NCI-H1048 (cell line): ENCODE measurements around the gene PROZ.
"Not testable (repeated sequence)": the region's sequence is repeated elsewhere in the genome, so short reads cannot be mapped to it uniquely, and the experiment has no call there.

Experiments used
- DNase-seq: peaks from one replicate; lab custom pipeline; 2025; lab: John Stamatoyannopoulos, UW

Gene PROZ

DNA sequence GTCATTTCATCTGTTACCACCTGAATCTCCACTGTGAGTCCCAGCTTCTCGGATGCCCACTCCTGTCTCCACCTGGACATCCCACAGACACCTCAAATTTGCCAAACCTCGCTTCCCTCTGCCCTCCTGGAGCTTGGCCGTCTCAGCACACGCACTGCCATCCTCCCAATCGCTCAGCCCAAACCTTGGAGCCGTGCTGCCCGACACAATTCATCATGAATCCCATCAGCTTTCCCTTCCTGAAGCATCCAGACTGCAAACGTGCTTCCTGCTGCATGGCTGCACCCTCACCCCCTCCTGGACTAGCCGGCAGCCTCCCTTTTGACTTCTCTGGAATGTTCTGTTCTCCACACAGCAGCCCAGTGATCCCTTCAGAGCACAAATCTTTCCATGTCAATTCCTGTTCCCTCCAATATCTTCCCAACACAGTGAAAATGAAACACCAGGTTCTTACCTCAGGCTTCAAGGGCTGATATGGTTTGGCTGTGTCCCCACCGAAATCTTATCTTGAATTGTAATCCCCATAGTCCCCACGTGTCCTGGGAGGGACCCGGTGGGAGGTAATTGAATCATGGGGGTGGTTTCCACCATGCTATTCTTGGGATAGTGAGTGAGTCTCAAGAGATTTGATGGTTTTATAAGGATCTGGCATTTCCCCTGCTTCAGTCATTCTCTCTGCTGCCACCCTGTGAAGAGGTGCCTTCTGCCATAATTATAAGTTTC lies 1.1 kb upstream of the PROZ start:
- DNase-seq = no peak

DNA sequence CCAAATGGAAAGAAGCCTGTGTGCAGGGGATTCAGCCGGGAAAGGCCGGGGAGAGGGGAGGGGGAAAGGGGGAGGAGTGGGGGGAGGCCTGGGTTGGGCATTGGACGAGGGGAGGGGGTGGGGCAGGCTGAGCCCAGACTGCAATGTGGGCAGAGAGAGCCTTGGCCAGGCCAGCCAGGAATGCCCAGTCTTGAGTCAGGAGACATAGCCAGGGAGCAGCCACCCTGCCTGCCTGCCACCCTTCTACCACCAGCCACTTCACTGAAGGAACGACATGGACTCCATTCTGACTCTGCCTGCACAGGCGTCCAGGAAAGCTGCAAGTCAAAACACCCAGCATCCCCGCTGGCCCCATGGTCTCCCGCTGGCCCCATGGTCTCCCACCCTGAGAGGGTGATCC lies 498 bp downstream of the PROZ start:
- no peak for DNase-seq

DNA sequence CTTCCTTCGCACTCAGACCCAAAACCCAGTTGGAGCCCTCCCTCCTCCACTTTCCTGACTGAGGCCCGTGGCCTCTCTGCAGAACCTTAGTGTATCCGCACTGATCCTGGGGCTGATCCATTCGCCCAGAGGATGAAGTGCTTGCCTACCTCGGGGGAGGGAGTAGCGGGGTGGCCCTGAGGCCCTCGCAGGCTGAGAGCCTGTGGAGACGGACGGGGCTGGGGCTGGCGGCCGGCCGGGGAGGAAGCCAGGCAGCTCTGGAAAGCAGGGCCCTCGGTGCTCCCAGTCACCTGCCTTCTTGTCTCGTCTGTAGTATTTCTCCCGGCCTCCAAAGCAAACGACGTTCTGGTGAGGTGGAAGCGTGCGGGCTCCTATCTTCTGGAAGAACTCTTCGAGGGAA lies 1.3 kb downstream of the PROZ start:
- DNase-seq = no peak

DNA sequence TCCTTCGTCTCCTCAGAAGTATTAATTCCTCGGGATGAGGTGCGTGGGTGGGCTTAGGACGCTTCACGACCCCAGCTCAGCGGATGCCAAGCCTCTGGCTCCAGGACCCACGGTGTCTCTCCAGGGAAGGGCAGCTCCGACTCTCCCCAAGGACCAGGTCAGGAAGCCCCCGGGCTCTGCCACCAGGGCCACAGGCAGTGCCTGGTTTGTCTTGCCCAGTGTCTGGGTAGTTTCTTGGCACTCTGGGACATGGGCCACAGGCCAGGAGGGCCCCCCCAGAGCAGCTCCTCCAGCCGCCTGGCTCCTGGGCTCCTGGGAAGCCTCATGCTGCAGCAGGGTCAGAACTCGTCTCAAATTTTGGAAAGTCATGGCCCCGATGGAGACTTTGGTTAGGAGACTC lies 2.5 kb downstream of the PROZ start:
- no peak for DNase-seq

DNA sequence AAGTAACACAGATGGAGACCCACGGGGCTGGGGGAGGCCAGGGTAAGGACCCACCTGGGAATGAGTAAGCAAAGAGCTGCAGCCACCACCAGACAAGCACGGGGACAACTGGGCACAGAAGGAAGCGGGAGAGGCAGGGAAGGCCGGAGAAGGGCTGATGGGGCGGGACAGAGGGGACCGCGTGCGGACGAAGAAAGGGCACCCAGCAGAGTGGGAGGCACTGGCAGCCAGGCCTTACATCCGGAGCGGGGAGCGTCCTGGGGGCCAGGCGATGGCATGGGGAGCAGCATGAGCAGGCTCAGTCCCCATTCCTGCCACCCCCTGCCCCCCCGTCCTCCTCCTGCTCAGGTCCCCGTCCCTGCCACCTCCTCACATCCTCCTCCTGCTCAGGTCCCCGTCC lies 3.0 kb downstream of the PROZ start:
- no peak for DNase-seq

DNA sequence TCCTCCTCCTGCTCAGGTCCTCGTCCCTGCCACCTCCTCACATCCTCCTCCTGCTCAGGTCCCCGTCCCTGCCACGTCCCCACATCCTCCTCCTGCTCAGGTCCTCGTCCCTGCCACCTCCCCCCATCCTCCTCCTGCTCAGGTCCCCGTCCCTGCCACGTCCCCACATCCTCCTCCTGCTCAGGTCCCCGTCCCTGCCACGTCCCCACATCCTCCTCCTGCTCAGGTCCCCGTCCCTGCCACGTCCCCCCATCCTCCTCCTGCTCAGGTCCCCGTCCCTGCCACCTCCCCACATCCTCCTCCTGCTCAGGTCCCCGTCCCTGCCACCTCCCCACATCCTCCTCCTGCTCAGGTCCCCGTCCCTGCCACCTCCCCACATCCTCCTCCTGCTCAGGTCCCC lies 3.5 kb downstream of the PROZ start:
- not testable (repeated sequence) for DNase-seq

DNA sequence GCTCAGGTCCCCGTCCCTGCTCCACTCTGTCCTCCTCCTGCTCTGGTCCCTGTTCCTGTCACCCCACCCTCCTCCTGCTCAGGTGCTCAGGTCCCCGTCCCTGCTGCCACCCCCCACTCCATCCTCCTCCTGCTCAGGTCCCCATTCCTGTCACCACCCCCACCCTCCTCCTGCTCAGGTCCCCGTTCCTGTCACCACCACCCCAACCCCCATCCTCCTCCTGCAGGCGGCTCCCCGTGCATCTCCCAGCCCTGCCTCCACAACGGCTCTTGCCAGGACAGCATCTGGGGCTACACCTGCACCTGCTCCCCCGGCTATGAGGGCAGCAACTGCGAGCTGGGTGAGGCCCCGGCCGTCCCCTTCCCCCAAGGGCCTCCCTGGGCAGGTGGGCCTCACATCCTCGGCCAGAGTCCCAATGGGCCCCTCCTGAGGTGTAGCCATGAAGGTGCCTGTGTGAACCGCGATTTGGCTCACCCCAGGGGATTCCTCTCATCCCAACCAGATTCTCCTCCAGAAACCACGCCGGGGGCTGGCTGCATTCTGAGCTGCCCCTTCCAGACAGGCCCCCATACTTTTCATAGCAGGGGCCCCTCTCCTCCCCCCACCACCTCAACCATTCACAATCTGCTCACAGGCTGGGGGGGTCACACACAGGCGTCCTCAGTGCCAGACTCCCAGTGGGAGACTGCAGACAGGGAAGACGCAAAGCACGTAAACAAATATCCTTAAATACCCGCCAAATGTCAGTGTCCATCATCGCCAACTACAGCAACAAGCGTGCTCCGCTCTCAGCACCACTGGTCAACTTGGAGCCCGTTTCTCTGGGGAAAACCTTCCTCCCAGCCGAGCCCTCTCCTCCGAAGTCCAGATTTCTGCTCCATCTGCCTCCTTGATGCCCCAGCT lies 4.6 kb downstream of the PROZ start:
- DNase-seq = no peak

DNA sequence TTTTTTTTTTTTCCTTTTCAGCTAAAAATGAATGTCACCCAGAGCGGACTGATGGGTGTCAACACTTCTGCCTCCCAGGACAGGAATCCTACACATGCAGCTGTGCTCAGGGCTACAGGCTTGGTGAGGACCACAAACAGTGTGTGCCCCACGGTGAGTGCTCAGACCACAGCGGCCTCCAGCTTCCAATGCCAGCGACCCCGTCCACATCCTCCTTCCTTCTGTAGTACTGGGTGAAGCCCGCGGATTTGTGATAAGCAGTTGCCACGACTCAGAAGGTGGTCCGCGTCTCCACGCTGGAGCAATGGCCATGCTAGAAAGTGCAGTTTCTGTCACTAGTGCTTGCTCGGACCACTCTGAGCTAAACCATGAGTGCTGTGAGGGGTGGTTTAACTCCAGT lies 6.0 kb downstream of the PROZ start:
- DNase-seq = no peak

DNA sequence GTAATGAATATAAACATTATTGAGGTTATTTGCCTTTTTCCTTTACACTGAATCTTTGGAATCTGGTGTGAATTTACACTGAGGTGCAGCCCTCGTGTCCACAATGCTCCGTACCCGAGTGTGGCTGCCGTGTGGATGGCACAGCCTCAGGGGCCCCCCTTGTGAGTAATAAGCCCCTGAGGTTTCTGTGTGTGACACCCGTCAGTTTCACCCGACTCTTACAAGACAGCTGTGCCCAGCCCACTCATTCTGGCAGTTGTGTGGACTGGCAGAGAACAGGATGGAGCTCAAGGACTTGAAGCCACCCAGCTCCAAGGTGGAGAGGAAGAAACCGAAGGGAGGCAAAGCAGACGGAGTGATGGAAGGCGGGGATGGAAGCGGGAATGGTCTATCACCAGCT lies 7.8 kb downstream of the PROZ start:
- DNase-seq = no peak

DNA sequence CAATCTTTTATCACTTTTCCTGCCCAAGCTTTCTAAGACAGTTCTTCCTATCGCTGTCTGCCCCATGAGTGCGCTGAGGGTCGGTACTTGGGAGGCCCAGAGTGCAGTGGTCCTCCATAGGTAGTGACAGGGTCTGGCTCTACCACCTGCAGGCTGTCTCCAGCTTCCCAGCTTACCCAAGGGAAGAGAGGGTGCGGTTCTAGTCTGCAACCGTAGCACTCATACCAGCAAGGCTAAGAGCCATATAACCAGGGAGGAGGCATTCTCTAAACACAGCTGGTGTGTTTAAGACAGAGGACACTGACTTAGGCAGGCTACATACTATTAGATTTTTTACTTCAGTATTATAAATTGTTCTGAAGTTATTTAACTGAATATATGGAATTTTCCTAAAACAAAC lies 8.2 kb downstream of the PROZ start:
- no peak for DNase-seq

DNA sequence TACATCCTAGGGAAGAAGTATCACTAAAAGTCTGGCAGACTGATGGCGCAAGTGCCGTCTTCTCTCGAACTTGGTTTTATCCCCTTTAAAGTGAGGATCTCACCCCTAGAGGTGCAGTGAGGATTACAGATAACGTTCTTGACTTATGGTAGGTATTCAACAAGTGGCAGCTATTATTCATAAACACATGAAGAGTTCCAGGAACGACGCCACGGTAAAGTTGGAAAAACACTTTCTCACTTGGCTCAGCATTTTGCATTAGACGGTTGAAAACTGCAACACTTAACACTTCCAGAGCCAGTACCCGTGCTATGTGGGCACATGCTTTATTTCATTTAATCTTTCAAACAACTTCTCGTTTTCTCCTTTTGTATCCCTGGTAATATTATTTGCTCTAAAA lies 8.7 kb downstream of the PROZ start:
- DNase-seq = no peak

DNA sequence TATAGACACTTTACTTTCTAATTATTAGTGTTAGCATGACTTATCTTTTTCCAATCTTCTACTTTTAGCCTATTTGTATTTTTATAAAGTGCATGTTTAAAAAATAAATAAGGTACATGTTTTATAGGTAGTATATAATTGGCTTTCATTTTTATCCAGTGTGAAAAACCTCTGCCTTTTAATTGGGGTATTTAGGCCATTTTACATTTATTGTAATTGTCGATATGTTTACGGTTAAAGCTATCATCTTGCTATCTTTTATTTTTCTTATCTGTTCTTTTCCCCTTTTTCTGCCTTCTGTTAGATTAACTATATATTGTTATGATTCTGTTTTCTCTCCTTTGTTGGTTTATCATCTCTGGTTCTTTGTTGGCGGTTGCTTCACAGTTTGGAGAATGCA lies 9.1 kb downstream of the PROZ start:
- DNase-seq = no peak

DNA sequence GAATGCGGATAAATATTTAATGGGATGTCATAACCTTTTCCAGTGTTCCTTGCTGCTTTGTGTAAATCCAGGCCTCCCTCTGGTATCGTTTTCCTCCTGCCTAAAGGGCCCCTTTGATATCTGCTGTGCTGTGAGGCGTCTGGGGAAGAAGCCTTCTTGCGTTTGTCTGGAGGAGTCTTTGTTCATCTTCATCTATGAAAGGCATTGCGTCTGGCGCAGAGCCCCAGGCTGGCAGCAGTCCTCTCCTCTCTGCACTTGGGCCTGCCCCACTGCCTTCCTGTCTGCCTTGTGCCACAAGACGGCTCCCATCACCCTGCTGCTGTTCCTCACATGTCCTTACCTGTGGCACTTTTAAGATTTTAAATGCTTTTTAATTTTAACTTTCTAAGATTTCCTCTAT lies 9.8 kb downstream of the PROZ start:
- DNase-seq = no peak

DNA sequence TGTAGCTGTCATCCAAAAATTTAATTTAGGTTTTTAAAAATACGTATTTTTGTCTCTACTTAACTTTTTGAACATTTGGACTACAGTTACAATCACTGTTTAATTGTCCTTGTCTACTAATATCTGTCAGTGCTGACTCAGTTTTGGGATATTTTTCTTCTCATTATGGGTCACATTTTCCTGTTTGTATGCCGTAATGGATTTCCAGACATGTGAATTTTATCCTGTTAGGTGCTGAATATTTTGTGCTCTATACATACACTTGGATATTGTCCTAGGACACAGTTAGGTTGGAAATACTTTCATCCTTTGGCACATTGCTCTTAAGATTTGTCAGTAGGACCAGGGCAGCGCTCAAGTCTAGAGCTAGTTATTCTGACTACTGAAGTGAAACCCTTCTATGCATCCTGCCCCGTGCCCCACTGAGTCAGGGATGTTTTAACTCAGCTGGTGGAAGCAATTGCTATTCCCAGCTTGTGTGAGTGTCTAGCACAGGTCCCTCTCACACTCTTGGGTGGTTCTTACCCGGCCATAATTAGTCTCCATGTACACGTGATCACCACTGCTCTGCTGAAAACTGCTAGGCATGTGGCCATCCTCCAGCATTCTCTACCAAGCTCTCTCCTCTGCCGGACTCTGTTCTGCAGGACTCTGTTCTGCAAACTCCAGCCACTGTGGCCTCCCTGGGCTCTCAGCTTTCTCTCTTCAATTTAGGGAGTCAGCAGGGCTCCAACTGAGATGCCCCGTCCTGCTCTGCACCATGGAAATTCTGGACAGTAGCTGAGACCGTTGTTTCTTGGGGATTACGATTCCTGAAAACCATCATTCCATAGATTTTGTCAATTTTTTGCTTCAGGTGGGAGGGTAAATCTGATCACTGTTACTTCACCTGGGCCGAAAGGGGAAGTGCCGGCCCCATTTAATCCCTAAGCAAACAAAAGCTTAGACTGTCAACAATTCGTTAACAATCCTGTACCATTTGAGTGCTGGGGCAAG lies 11.1 kb downstream of the PROZ start:
- DNase-seq = no peak

DNA sequence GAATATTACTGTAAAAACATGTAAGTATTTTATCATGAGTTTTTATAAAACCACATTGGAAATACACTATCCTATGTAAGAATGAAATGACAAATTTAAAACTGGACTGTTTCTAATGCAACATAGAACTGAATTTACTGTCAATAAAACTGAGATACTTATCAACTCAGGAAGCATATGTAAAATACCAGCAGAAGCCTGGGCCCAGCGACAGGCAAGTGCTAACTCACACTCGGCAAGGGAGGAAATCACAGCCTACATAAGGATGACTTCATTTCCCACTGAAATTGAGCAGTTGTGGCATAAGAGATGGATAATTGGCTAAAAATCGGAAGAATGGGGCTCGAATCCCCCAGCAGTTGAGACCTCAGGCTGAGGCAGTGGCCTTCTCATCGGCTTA lies 12.1 kb downstream of the PROZ start:
- DNase-seq = no peak

DNA sequence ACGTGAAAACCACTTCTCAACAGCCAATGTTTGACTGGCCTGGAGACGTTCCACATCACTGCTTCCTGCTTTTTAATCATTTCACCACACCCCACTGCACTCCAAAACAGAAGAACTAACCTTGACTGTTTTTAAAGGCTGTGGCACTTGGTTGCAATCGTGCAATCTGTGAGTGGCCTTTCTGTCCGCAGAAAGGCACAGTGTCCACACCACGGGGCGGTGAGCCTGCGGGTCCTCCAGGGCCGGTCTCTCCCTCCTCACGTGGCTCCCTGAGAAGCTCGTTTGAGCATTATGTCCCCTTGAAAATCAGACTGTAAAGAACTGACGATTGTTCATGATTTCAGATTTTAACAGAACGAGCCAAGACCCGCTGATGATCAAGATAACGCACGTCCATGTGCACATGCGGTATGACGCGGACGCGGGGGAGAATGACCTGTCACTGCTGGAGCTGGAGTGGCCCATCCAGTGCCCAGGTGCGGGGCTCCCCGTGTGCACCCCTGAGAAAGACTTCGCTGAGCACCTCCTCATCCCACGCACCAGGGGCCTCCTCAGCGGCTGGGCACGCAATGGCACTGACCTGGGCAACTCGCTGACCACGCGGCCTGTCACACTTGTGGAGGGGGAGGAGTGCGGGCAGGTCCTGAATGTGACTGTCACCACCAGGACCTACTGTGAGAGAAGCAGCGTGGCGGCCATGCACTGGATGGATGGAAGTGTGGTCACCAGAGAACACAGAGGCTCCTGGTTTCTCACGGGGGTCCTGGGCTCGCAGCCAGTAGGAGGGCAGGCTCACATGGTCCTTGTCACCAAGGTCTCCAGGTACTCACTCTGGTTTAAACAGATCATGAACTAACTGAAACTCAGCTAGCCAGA lies 13.0 kb downstream of the PROZ start:
- DNase-seq = no peak

DNA sequence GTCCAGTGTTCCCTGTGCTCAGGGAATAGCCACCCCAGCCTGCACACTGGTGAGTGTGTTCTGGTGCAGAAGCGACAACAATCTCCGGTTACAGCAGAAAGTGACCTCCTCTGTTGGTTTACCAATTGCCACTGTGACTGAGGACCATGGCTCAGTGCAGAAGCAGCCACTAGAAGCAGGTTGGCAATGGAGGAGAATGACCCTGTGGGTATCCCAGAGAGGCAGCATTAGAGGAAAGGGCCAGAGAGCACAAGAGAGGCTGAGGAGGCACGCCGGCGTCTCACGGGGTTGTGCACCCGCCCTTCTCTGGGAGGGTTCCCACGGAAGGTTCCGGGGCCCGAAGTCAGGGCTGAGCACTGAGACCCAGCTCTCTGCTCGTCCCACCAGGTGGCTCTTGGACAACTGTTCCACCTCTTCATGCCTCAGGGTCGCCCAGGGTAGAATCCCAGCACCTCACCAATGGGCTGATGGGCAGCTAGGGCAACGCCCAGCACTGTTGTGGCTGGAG lies 14.0 kb downstream of the PROZ start:
- DNase-seq = no peak

DNA sequence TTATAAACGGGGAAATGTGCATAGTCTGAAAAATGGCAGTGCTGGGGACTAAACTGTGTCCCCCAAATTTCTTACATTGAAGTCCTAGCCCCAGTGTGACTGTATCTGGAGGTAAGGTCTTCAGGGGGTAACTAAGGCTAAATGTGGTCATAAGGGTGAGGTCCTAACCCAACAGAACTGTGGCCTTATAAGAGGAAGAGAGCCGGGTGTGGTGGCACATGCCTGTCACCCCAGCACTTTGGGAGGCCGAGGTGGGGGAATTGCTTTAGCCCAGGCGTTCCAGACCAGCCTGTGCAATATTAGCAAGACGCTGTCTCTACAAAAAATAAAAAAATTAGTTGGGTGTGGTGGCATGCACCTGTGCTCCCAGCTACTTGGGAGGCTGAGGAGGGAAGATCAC lies 17.8 kb downstream of the PROZ start:
- no peak for DNase-seq

DNA sequence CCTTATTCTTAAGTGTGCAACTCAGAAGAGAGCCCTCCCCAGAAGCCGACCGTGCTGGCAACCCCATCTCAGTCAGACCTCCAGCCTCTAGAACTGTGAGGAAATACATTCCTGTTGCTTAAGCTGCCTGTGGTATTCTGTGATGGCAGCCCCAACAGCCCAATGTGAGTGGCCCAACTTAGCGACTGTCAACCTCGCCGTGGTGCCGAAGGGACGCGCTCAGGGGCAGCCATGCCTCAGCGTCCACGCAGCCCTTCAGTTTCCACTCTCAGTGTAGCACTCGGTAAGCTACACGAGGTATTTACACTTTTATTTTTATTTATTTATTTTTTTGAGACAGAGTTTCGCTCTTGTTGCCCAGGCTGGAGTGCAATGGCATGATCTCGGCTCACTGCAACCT lies 18.4 kb downstream of the PROZ start:
- no peak for DNase-seq

DNA sequence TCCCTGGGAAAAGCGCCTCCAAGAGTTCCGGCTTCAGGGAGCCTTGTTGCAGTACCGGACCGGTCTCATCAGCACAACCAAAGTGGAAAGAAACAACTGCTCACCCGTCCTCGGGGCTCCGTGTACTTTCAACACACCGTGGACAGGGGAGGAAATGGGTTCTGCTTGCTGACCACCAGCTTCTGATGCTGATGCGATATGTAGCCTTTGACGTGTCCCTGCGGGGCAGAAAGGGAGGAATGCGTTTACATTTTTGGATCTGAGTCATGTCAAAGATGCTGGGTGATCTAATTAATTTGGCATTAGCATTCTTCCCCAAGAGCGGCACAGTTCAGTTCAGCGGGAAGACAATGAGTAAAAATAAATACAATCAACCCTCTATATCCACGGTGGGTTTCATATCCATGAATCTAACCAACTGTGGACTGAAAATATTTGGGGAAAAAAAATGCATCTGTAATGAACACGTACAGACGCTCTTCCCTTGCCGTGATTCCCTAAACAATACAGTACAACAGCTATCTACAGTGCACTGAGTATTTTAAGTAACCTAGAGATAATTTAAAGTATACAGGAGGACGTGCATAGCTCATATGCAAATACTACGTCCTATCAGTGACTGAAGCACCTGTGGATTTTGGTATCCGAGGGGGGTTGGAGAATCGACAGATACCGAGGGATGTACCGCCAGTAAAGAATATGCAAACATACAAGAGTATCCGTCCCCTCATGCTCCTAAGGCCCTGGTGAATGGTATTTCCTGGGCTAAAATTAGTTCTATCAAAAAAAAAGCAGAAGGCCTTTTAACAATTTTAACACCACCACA lies 19.8 kb downstream of the PROZ start:
- no peak for DNase-seq

DNA sequence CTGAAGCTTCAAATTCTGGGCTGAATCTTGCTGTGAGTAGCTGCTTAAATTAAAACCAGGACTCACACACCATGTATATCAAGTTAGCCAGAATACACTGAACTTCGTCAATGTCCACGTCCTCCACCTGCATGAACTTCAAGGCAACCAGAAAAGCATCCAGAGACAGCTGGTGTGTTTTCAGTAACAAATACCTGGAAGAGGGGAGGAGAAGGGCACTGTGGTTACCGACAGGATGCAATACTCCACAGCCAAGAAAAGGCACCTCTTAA lies 20.4 kb downstream of the PROZ start:
- no peak for DNase-seq
